NCI-H146 treated with DMSO at 0.1 percent for 48 hours (cell line): Measurements from ENCODE around the gene TUBD1.
"Not testable (repeated sequence)": the region's sequence is repeated elsewhere in the genome, so short reads cannot be mapped to it uniquely, and the experiment has no call there.

Experiments used
- DNase-seq: peaks from one replicate; lab custom pipeline; 2025; ENCODE audit not compliant: unreplicated experiment; lab: John Stamatoyannopoulos, UW

TUBD1 gene

GRCh38 chr17:59845595-59846393, 46.9 kb downstream of the TUBD1 start:
- DNase-seq = peak; percentile 94

GRCh38 chr17:59844884-59845594, 47.7 kb downstream of the TUBD1 start:
- DNase-seq = no peak

- no peak for DNase-seq
Observed at GRCh38 chr17:59842901-59843652, 49.7 kb downstream of the TUBD1 start.

GRCh38 chr17:59841882-59842263, 50.9 kb downstream of the TUBD1 start:
- not testable (repeated sequence) for DNase-seq

- not testable (repeated sequence) for DNase-seq
Observed at GRCh38 chr17:59841091-59841881, 51.5 kb downstream of the TUBD1 start.

- no peak for DNase-seq
Observed at GRCh38 chr17:59840329-59841090, 52.2 kb downstream of the TUBD1 start.

- no peak for DNase-seq
Observed at GRCh38 chr17:59839651-59840328, 53.0 kb downstream of the TUBD1 start.

GRCh38 chr17:59838052-59838916, 54.5 kb downstream of the TUBD1 start:
- peak; percentile 28 for DNase-seq

- peak; percentile 89 for DNase-seq
Observed at GRCh38 chr17:59837308-59838051, 55.3 kb downstream of the TUBD1 start.

- no peak for DNase-seq
Observed at GRCh38 chr17:59832883-59833379, 59.8 kb downstream of the TUBD1 start.

- DNase-seq = no peak
Observed at GRCh38 chr17:59830846-59831486, 61.8 kb downstream of the TUBD1 start.

- no peak for DNase-seq
Observed at GRCh38 chr17:59830007-59830630, 62.6 kb downstream of the TUBD1 start.

GRCh38 chr17:59829217-59830006, 63.3 kb downstream of the TUBD1 start:
- DNase-seq = peak; percentile 80

GRCh38 chr17:59828819-59829216, 63.9 kb downstream of the TUBD1 start:
- not testable (repeated sequence) for DNase-seq

GRCh38 chr17:59828478-59828760, 64.3 kb downstream of the TUBD1 start:
- DNase-seq = no peak
